HG03342 (cell line): ENCODE results near the gene FBXO48.
"Not testable (repeated sequence)": the region's sequence is repeated elsewhere in the genome, so short reads cannot be mapped to it uniquely, and the experiment has no call there.

ENCODE experiments used
- ATAC-seq: cut with Tn5 transposase; IDR thresholded peaks from one replicate; pipeline ENCODE4 v1.9.1; 2021; ENCODE audit warnings: mild to moderate bottlenecking, moderate library complexity; ENCODE audit not compliant: unreplicated experiment

The FBXO48 gene

DNA sequence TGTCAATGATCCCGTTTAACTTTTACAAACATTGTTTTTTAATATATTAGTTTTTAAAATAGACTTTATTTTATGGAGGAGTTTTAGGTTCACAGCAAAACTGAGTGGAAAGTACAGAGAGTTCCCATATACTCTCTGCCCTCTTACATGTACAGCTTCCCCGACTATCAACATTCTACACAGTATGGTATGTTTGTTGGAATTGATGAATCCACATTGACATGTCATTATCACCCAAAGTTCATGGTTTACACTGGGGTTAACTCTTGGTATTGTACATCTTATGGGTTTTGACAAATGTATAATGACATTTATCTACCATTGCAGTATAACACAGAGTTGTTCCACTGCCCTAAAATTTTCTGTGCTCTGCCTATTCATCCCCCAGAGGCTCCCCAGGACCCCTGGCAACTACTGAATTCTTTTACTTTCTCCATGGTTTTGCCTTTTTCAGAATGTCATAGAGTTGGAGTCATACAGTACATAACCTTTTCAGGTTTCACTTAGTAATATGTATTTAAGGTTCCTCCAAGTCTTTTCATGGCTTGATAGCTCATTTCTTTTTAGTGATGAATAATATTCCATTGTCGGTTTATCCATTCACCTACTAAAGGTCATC, 5.8 kb upstream of the FBXO48 start:
- no peak for ATAC-seq

DNA sequence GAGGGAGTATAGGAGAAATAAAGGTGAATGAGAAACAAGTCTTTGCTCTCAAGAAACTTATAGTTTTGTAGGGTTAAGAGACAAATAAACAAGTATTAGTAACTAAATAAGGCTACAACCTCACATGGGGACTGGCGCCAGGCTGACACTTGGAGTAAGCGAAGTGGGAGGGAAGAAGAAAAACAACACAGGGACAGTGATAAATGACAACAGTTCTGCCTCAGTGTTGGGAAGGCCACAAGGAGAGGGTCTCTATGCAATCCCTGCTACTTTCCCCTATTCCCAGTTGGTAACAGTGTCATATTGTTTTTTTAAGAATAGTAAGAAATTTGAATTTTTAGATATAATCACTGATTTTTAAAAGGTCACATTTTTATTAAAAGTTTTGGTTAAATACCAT, 4.3 kb upstream of the FBXO48 start:
- ATAC-seq, result no peak

DNA sequence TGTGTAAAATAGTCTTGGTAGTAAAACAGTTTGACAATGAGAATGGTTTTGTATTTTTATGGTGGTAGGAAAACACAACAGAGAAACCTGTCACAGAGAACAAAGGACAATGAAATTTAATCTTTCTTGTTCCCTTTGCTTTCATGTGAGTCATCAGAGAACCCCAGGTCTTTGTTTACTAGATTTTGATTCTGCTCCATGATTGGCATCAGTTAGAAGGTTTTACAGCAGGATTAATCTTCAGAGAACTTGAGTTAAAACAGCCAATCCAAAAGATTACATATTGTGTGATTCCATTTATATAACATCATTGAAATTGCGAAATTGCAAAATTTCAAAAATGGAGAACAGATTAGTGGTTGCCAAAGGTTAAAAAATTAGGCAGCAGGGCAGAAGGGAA, 2.8 kb upstream of the FBXO48 start:
- ATAC-seq, result no peak

DNA sequence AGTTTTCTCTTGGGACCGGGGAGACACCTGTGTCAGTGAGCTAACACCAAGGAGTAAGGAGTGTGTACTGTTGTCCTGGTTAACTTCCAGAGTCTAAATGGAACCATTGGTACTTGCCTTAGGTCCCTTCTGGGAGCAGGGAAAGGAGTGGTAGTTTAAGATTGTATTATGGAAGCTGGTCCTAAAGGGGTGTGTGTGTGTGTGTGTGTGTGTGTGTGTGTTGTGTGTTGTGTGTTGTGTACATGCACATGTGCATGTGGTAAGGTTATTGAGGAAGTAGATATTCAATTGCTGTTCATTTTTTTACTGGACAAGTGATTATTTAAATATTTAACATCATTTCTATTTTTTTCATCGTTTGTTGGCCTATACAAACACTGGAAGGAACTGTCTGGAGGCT, 1.7 kb upstream of the FBXO48 start:
- no peak for ATAC-seq

GRCh38 chr2:68466778-68467076, 367 bp downstream of the FBXO48 start:
- no peak for ATAC-seq

DNA sequence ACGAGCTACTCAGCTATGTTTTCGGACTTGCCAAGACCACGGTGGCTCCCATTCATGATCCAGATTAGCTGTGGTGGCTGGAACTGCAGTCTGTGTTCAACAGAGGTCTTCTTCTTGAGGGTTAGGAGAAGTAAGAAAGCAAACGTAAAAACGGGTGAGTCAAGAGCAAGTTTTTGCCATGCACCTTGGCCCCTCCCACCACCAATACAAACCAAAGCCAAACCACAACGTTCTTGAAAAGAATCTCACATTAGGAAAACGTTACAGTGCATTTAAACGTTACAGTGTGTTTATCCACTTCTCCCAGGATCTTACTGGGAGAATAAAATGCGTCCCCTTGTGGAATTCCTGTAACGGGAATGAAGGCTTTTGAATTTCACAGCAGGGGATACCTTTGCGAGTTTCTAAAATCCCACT, 725 bp downstream of the FBXO48 start:
- no peak for ATAC-seq

GRCh38 chr2:68465081-68465916, 1.8 kb downstream of the FBXO48 start:
- ATAC-seq, result no peak

DNA sequence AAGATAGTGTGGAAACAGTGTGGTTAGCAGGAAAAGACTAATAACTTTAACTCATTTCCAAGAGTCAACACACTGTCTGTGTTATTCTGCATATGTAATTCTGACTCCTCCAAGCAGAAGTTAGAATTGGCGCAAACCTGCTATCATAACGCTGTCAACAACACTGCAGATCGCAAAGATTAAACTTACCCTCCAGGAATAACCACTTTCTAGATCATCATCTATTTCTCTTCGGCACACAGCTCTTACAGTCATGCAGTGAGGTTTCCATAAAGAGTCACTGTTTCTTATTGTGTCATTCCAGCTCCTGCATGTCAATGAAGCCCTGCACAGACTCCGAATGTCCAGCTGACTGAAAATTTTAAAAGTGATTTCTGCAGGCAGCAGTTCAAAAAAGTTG, 2.4 kb downstream of the FBXO48 start:
- no peak for ATAC-seq

GRCh38 chr2:68463287-68463877, 3.7 kb downstream of the FBXO48 start:
- no peak for ATAC-seq

- ATAC-seq, result no peak
These were observed 8.1 kb downstream of the FBXO48 start for GRCh38 chr2:68458981-68459380.

DNA sequence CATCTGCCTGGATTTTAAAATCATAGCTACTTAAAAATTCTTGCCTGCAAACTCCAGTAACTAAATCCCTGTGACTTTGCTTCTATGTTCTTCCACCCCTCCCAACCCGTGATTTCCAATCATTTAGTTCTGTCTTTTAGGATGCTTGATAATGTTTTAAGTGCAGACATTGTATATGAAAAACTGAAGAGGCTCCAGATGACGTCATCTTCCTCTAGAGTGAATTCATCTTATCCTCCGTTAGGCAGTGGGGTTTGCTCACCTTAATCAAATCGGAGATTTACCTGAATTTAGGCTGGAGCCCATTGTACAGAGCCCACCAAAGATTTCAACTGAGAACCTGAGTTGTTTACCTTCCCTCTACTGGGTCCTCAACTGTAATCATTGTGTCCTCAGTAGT, 10.9 kb downstream of the FBXO48 start:
- ATAC-seq, result no peak

DNA sequence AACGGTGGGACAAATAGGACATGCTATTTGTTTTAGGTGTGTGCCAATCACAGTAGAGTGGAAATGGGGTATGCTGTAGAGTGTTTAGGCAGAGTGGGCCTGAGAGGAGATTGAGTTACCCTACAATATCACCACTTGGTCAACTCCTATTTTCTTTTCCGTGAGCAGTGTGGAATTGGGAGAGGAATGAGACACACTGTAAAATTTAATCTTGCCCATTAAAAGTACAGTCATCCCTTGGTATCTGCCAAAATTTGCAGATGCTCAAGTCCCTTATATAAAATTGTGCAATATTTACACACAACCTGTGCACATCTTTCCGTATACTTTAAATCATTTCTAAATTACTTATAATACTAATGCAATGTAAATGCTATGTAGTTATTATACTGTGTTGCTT, 12.4 kb downstream of the FBXO48 start:
- ATAC-seq, result no peak

DNA sequence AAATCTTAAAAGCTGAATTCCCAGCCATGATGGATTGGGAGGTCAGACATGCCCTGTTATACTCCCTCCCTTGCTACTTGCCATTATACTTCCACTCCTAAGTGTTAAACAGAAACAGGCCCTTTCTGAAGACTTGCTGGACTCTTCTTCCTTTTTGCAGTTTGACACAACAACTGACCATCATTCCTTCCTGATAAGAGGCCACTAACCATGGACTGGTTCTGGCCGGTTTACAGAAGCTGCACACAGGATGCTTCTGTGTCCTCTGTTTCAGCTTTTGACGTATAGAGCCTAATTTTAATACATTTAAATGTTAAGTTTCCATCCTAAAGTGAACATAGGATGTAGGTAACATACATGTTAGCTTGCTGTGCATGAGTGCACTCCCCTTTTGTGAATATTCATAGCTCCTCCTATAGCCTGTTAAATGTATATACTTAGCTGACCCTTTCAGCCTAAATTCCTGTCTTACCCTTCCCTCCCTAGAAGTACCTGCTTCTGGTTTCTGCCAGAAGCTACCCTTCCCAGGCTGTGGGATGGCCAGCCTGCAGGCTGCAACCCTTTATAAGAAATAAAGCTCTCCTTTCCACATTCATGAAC, 13.2 kb downstream of the FBXO48 start:
- no peak for ATAC-seq

DNA sequence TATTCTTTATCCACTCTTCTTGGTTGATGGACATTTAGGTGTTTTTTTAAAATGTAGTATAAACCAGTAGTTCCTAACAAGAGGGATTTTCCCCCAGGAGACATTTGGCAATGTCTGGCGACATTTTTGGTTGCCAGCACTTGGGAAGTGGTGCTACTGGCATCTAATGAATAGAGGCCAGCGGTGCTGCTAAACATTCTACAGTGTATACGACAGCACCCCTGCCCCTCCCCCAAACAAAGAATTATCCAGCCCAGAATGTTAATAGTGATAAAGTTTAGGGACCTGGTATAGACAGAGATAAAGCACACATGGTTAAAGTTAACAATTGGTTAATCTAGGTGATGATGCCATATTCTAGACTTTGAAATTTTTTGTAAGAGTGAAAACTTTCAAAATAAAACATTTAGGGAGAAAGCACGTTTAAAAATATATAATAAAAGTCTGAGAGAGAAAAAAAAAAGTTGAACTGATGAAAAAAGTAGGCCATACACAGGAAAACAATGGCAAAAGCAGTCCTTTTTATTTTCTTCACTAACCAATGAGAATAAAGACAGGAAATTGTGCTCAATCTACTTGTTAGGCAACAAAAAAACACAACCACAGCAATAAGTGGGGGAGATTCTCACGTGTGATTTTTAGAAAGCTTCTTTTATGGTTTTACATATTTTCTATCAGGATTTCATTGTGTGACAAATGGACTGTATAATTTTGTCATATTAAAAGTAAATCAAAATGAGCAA, 14.8 kb downstream of the FBXO48 start:
- no peak for ATAC-seq

DNA sequence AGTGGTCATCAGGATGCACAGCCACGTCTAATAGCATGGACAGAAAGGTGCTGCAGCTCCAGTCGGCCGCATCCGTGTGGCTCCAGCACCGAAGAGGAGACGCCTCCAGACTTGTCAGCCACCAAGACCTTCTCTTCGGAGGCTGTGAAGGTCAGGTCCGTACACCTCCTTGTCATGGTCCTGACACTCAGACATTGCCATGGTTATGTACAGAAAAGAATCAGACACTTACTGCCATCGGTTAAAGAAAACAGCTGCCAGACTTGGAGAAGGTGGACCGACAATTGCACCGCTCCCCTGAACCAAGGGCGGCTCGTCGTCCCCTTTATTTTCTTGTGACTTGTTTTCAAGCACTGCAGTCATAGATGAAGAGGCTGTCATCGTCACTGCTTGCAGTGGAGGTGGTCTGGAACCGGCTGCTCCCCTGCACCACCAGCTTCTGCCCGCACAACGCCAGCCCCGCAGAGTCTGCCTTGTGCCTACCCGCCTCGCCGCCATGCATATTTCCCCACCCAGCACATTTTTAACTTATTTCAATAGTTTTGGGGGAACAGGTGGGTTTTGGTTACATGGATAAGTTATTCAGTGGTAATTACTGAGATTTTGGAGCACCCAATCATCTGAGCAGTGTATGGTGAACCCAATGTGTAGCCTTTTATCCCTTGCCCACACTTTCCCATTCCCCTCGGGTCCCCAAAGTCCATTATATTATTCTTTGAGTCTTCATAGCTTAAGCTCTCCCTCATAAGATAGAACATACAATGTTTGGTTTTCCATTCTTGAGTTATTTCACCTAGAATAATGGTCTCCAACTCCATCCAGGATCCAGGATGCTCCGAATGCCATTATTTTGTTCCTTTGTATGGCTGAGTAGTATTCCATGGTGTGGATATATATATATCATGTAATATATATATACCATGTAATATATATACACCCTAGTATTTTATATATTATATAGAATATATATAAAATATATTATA, 18.1 kb downstream of the FBXO48 start:
- no peak for ATAC-seq

GRCh38 chr2:68447118-68447517, 20.0 kb downstream of the FBXO48 start:
- no peak for ATAC-seq

GRCh38 chr2:68446425-68446824, 20.7 kb downstream of the FBXO48 start:
- not testable (repeated sequence) for ATAC-seq

DNA sequence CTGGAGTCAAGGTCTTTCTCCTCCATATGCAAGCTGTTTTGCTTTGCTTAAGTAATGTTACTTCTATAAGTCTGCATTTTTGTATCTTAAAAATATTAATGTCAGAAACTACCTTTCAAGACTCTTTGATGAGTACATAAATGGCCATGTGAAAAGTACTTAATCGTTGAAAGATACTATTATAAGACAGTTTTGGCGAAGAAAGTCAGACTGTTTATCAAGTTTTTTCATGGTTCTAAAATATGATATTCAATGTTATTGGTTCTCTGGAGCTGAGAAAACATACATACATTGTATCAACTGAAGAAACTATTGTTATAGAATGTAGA, 25.1 kb downstream of the FBXO48 start:
- no peak for ATAC-seq

DNA sequence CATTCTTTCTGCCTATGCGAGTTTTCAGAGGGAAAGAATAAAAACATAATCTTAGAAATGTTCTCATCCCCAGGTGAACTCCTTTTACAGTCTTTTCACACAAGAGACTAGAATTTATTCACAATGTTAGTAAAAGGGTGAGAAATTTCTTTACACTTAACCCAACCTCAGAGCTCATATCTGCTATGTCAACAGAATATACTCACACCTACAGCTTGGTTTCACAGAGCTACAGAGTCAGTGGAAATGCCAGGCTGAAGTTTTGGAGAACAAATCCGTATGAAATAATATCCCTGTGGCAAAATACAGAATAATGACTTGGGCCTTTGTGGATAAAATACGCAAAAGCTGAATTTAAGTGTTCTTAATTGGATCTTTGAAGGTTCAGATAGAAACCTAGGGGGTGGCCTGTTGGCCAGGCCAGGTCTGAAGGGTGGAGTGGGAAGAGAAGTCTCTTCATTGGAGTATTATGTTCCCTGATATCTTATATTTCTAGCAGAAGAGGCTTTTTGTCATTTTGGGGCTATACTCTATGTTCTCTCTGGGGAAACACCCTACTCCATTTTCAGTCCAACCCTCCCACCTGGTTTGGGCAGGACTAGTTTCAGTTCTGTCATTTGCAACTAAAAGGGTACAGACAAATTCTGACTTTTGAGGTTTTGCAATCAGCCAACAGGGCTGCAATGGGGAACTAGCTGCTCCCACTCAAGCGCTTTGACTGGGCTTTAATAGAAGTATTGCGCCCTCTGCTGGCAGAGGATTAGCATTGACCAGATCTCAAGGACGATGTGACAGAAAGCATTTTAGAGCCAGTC, 25.7 kb downstream of the FBXO48 start:
- peak; percentile 98 for ATAC-seq
